PFSK-1 (cell line): Measurements from ENCODE around the gene UBE2L3.

Experiments used
- POLR2AphosphoS5 ChIP-seq: IDR thresholded peaks from 2 replicates; pipeline ENCODE4 v1.6.1; 2012; ENCODE audit warnings: low read depth, mild to moderate bottlenecking, control low read depth, low read length, moderate library complexity
- REST ChIP-seq, 2 experiments: IDR thresholded peaks; 2 replicates each; pipeline versions ENCODE4 v1.6.1 to v1.8.0; 2011 to 2012; ENCODE audit warnings: low read depth in 2 of 2, low read length in 2 of 2, control low read depth in 1 of 2, inconsistent platforms in 1 of 2, mild to moderate bottlenecking in 1 of 2, moderate library complexity in 1 of 2; ENCODE audit not compliant: insufficient read depth in 1 of 2
- SIN3A ChIP-seq: IDR thresholded peaks from 2 replicates; pipeline ENCODE4 v1.6.1; 2012; ENCODE audit warnings: mild to moderate bottlenecking, low read length, moderate library complexity, borderline replicate concordance; ENCODE audit not compliant: insufficient read depth
- TAF1 ChIP-seq: IDR thresholded peaks from 2 replicates; pipeline ENCODE4 v1.6.1; 2012; ENCODE audit warnings: low read length, control low read depth, borderline replicate concordance; ENCODE audit not compliant: insufficient read depth

- TF ChIP-seq SIN3A (no peak), TAF1 (no peak), POLR2AphosphoS5 (no peak), REST (IDR thresholded peaks at IDR 0.05; ENCODE audit: insufficient read depth in 1 of 2, low read depth in 2 of 2, low read length in 2 of 2) (no peak)
Observed at GRCh38 chr22:21594865-21595452, 27.4 kb downstream of the UBE2L3 start.
